GM12878 (cell line): ENCODE data around the gene THBS3. TPM values are rescaled to one million over a fixed set of nuclear protein-coding genes. Genes with fewer than 3 reads are reported as not detected.

Experiments
- ATAC-seq: fragments of 200-7000 bp; cut with Tn5 transposase; 3 replicates; pipeline ENCODE4 v1.9.1; 2020; ENCODE audit warnings: mild to moderate bottlenecking, moderate library complexity
- BruUV-seq: library from RNA; stranded (reverse); fragments of 400-500 nt; replicated peaks from 2 replicates; lab custom pipeline; 2021; lab: Mats Ljungman, UMichigan
- CTCF ChIA-PET: fragments of 300-600 bp; sonication (Branson Sonifier 250); formaldehyde crosslinking; extraction: SDS; loops from one replicate; lab custom pipeline; 2021; ENCODE audit warnings: inconsistent platforms; lab: Yijun Ruan, JAX
- POLR2A ChIA-PET: fragments of 350-600 bp; formaldehyde crosslinking; extraction: SDS; loops from one replicate; lab custom pipeline; 2021; ENCODE audit warnings: inconsistent platforms; lab: Charles Lee
- RAD21 ChIA-PET: fragments of 300-600 bp; sonication (Branson Sonifier 250); formaldehyde crosslinking; loops from one replicate; lab custom pipeline; 2023; ENCODE audit warnings: antibody characterized with exemption; ENCODE audit not compliant: unreplicated experiment; lab: Charles Lee
- SMC1A ChIA-PET: fragments of 300-600 bp; sonication (Branson Sonifier 250); formaldehyde crosslinking; loops from one replicate; lab custom pipeline; 2023; ENCODE audit not compliant: unreplicated experiment, uncharacterized antibody; lab: Charles Lee
- DNase-seq: peaks from one replicate; pipeline ENCODE4 v3.0.0-alpha.2; 2011; ENCODE audit warnings: low read depth, low spot score
- FAIRE-seq: peaks from 3 replicates; lab custom pipeline; 2011; peaks lifted over from hg19 to GRCh38; lab: Jason Lieb, UNC
- H2AFZ ChIP-seq: 2 replicates; pipeline ENCODE4 v1.6.0; 2011; ENCODE audit warnings: low read depth, low read length, control low read depth; ENCODE audit not compliant: control insufficient read depth
- H3K27ac ChIP-seq: 2 replicates; pipeline ENCODE4 v1.5.1; 2011; ENCODE audit warnings: control low read depth; ENCODE audit not compliant: control insufficient read depth, insufficient read depth
- H3K27me3 ChIP-seq, 2 experiments: replicated peaks in 1 of 2; 2 replicates each; pipeline versions ENCODE4 v1.6.0 to v1.6.1; 2011; ENCODE audit warnings: low read length in 1 of 2; ENCODE audit not compliant: control insufficient read depth in 2 of 2, insufficient read depth in 2 of 2
- H3K36me3 ChIP-seq, 2 experiments: 2 replicates each; pipeline ENCODE4 v1.5.1; 2011; ENCODE audit warnings: low read length in 1 of 2; ENCODE audit not compliant: control insufficient read depth in 2 of 2, insufficient read depth in 2 of 2
- H3K4me1 ChIP-seq: 2 replicates; pipeline ENCODE4 v1.6.1; 2011; ENCODE audit warnings: mild to moderate bottlenecking, low read length, moderate library complexity, mixed read lengths; ENCODE audit not compliant: control insufficient read depth, insufficient read depth
- H3K4me2 ChIP-seq: 2 replicates; pipeline ENCODE4 v1.6.0; 2011; ENCODE audit warnings: control low read depth; ENCODE audit not compliant: control insufficient read depth, insufficient read depth
- H3K4me3 ChIP-seq: fragments of 200-600 bp; sonication (generic); 2 replicates; pipeline ENCODE4 v1.5.1; 2016
- H3K79me2 ChIP-seq: 2 replicates; pipeline ENCODE4 v1.6.0; 2011; ENCODE audit warnings: low read length; ENCODE audit not compliant: control insufficient read depth, insufficient read depth
- H3K9ac ChIP-seq: 2 replicates; pipeline ENCODE4 v1.8.0; 2011; ENCODE audit warnings: low read length, control low read depth, mixed read lengths; ENCODE audit not compliant: control insufficient read depth, insufficient read depth
- H3K9me3 ChIP-seq: replicated peaks from 3 replicates; pipeline ENCODE4 v1.5.1; 2011; ENCODE audit warnings: mild to moderate bottlenecking, low read length; ENCODE audit not compliant: control insufficient read depth, insufficient read depth
- H4K20me1 ChIP-seq: 2 replicates; pipeline ENCODE4 v1.6.0; 2011; ENCODE audit not compliant: control insufficient read depth, insufficient read depth
- EP300 ChIP-seq, 2 experiments: fragments of 150-350 bp in 1 of 2; IDR thresholded peaks; 2 replicates each; pipeline ENCODE4 v1.6.1; 2011 to 2012; ENCODE audit warnings: low read depth in 2 of 2, low read length in 2 of 2, borderline replicate concordance in 1 of 2, improper control_type of control experiment in 1 of 2, inconsistent platforms in 1 of 2; ENCODE audit not compliant: control insufficient read depth in 1 of 2
- FOS ChIP-seq: IDR thresholded peaks from 3 replicates; pipeline ENCODE4 v1.6.1; 2011; ENCODE audit warnings: borderline replicate concordance; ENCODE audit not compliant: insufficient read length; ENCODE audit errors: extremely low read depth
- FOXK2 ChIP-seq: fragments of 450-650 bp; IDR thresholded peaks from 2 replicates; pipeline ENCODE4 v1.6.1; 2017; ENCODE audit warnings: mild to moderate bottlenecking, moderate library complexity
- GABPA ChIP-seq: IDR thresholded peaks from 2 replicates; pipeline ENCODE4 v1.6.1; 2014; ENCODE audit warnings: antibody characterized with exemption, low read depth, mild to moderate bottlenecking, inconsistent platforms
- IKZF2 ChIP-seq, 2 experiments: fragments of 450-650 bp; IDR thresholded peaks; 2 replicates each; pipeline ENCODE4 v1.6.1; 2017; ENCODE audit warnings: mild to moderate bottlenecking in 2 of 2, moderate library complexity in 2 of 2
- JUNB ChIP-seq: IDR thresholded peaks from 2 replicates; pipeline ENCODE4 v1.6.1; 2016; ENCODE audit warnings: antibody characterized with exemption, mild to moderate bottlenecking
- JUND ChIP-seq: IDR thresholded peaks from 2 replicates; pipeline ENCODE4 v1.6.1; 2012; ENCODE audit warnings: low read depth, mild to moderate bottlenecking, low read length, improper control_type of control experiment, moderate library complexity
- KAT2A ChIP-seq: conservative IDR thresholded peaks from 2 replicates; pipeline ENCODE4 v1.6.1; 2011; ENCODE audit warnings: low read depth, low read length; ENCODE audit not compliant: control insufficient read depth
- PBX3 ChIP-seq: IDR thresholded peaks from 2 replicates; pipeline ENCODE4 v1.6.1; 2011; ENCODE audit warnings: mild to moderate bottlenecking, low read depth, low read length, moderate library complexity; ENCODE audit not compliant: insufficient replicate concordance
- RAD21 ChIP-seq: IDR thresholded peaks from 2 replicates; pipeline ENCODE4 v1.6.1; 2011; ENCODE audit warnings: mild to moderate bottlenecking, low read depth, low read length, moderate library complexity; ENCODE audit not compliant: insufficient read depth
- RFX5 ChIP-seq: IDR thresholded peaks from 2 replicates; pipeline ENCODE4 v1.6.1; 2011; ENCODE audit warnings: low read depth, low read length, improper control_type of control experiment
- SIN3A ChIP-seq: IDR thresholded peaks from 2 replicates; pipeline ENCODE4 v1.6.1; 2012; ENCODE audit warnings: low read depth, low read length, improper control_type of control experiment
- SPI1 ChIP-seq: IDR thresholded peaks from 2 replicates; pipeline ENCODE4 v1.6.1; 2011; ENCODE audit warnings: low read depth, mild to moderate bottlenecking, low read length, moderate library complexity, borderline replicate concordance; ENCODE audit not compliant: insufficient read depth
- YBX1 ChIP-seq: fragments of 450-650 bp; IDR thresholded peaks from 2 replicates; pipeline ENCODE4 v1.6.1; 2016; ENCODE audit warnings: antibody characterized with exemption
- ZNF24 ChIP-seq: fragments of 450-650 bp; IDR thresholded peaks from 2 replicates; pipeline ENCODE4 v1.6.1; 2017; ENCODE audit warnings: antibody characterized with exemption, mild to moderate bottlenecking
- ZNF274 ChIP-seq: IDR thresholded peaks from one replicate; pipeline ENCODE4 v1.8.0; 2011; ENCODE audit not compliant: insufficient read length, insufficient read depth
- WGBS: methylation state at CpG from one replicate; pipeline ENCODE4 v1.1.6; 2016; ENCODE audit warnings: low lambda C conversion rate; ENCODE audit not compliant: insufficient replicate concordance, insufficient coverage; ENCODE audit errors: missing lambda C conversion rate; 5-methylcytosine and 5-hydroxymethylcytosine counted together
- in situ Hi-C: fragments of 300-500 bp; cut with MboI; formaldehyde crosslinking; loops from 9 replicates; pipeline ENCODE4 v1.14.3; 2018; ENCODE audit warnings: mixed read lengths
- intact Hi-C: fragments of 100-400 bp; cut with micrococcal nuclease; formaldehyde crosslinking; loops from one replicate; pipeline ENCODE4 v1.14.2; 2022; ENCODE audit not compliant: unreplicated experiment
- polyA plus RNA-seq, 11 experiments: library from polyadenylated mRNA; depleted of rRNA in 4 of 11; unstranded in 6 of 11; stranded (reverse) in 5 of 11; fragments of >200 nt; fragmentation: Nextera tagmentation in 4 of 11; fragmentation: Illumina TruSeq in 1 of 11; extraction: Ambion mirVana in 4 of 11; extraction: Trizol in 1 of 11; gene quantifications; 1 replicate in 1 of 11; 2 replicates in 10 of 11; pipeline versions ENCODE4 v1.2.1 to v1.2.3, GENCODE V29; 2011 to 2016; ENCODE audit warnings: inconsistent platforms in 2 of 11, missing spikeins in 2 of 11, low read depth in 1 of 11
- total RNA-seq, 4 experiments: library from RNA; depleted of rRNA in 3 of 4; stranded (reverse); fragments of >200 nt in 3 of 4; fragmentation: Illumina TruSeq in 1 of 4; extraction: Trizol in 1 of 4; gene quantifications; 2 replicates each; pipeline versions ENCODE4 v1.2.1 to v1.2.3, GENCODE V29; 2013 to 2021
- TF ChIP-seq, protein P1 (sequence below): fragments of 450-650 bp; IDR thresholded peaks from 2 replicates; pipeline ENCODE4 v1.6.1; 2016; ENCODE audit warnings: mild to moderate bottlenecking
- TF ChIP-seq, protein P2 (sequence below): fragments of 450-650 bp; IDR thresholded peaks from 2 replicates; pipeline ENCODE4 v1.6.1; 2014; ENCODE audit warnings: mild to moderate bottlenecking
- TF ChIP-seq, protein P3 (sequence below): fragments of 450-650 bp; IDR thresholded peaks from 2 replicates; pipeline ENCODE4 v1.6.1; 2017; ENCODE audit warnings: borderline replicate concordance

Gene THBS3
- total and polyA plus RNA-seq, 10 of the 15 experiments (the other 5 are each of a cell fraction or from before 2014, with no cell fraction given): 0.66 to 3.6 (median 2.0) TPM

- no peak for FAIRE-seq
- H3K27me3 ChIP-seq: no peaks in the 10 kb centered on the region; a peak in 1 of 4 replicates
- ChIA-PET RAD21 (no interaction called here), POLR2A (no interaction called here), SMC1A (no interaction called here), CTCF (interaction anchor here (0.7 to 2.9 kb wide), 3 partner anchors 9 to 29 kb away, joined by 3 to 12 read pairs (median 4); partner anchors contain the start of gene KRTCAP2)
- TF ChIP-seq IKZF2 (IDR thresholded peaks at IDR 0.05): no peak
- no peak for TF ChIP-seq RAD21
- no peak for TF ChIP-seq JUNB
- TF ChIP-seq ZNF24: no peak
- no peak for TF ChIP-seq SPI1
- no peak for TF ChIP-seq FOS
- no peak for TF ChIP-seq PBX3
- TF ChIP-seq, protein P1, sequence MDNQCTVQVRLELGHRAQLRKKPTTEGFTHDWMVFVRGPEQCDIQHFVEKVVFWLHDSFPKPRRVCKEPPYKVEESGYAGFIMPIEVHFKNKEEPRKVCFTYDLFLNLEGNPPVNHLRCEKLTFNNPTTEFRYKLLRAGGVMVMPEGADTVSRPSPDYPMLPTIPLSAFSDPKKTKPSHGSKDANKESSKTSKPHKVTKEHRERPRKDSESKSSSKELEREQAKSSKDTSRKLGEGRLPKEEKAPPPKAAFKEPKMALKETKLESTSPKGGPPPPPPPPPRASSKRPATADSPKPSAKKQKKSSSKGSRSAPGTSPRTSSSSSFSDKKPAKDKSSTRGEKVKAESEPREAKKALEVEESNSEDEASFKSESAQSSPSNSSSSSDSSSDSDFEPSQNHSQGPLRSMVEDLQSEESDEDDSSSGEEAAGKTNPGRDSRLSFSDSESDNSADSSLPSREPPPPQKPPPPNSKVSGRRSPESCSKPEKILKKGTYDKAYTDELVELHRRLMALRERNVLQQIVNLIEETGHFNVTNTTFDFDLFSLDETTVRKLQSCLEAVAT: no peak
- TF ChIP-seq JUND: no peak
- TF ChIP-seq RFX5: no peak
- TF ChIP-seq EP300 (IDR thresholded peaks at IDR 0.05; ENCODE audit: borderline replicate concordance in 1 of 2, control insufficient read depth in 1 of 2, low read depth in 2 of 2, low read length in 2 of 2): no peak
- TF ChIP-seq, protein P2, sequence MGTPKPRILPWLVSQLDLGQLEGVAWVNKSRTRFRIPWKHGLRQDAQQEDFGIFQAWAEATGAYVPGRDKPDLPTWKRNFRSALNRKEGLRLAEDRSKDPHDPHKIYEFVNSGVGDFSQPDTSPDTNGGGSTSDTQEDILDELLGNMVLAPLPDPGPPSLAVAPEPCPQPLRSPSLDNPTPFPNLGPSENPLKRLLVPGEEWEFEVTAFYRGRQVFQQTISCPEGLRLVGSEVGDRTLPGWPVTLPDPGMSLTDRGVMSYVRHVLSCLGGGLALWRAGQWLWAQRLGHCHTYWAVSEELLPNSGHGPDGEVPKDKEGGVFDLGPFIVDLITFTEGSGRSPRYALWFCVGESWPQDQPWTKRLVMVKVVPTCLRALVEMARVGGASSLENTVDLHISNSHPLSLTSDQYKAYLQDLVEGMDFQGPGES: no peak
- TF ChIP-seq FOXK2: no peak
- no peak for TF ChIP-seq SIN3A
- no peak for TF ChIP-seq GABPA
- no peak for TF ChIP-seq ZNF274
- no peak for TF ChIP-seq KAT2A
- TF ChIP-seq, protein P3, sequence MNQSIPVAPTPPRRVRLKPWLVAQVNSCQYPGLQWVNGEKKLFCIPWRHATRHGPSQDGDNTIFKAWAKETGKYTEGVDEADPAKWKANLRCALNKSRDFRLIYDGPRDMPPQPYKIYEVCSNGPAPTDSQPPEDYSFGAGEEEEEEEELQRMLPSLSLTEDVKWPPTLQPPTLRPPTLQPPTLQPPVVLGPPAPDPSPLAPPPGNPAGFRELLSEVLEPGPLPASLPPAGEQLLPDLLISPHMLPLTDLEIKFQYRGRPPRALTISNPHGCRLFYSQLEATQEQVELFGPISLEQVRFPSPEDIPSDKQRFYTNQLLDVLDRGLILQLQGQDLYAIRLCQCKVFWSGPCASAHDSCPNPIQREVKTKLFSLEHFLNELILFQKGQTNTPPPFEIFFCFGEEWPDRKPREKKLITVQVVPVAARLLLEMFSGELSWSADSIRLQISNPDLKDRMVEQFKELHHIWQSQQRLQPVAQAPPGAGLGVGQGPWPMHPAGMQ: no peak
- no peak for TF ChIP-seq YBX1
- no peaks in the 10 kb centered on the region for H3K79me2 ChIP-seq
- no TSS peak for BruUV-seq
- H3K4me3 ChIP-seq: no peak overlapping the region
- no peaks in the 10 kb centered on the region for H3K9me3 ChIP-seq
- H3K4me2 ChIP-seq: no peak overlapping the region
- ATAC-seq: no peak
- H4K20me1 ChIP-seq: no peaks in the 10 kb centered on the region
- peaks cover 4% of the 10 kb centered on the region for H3K4me1 ChIP-seq
- in situ Hi-C loops (no loop called here), intact Hi-C loops (no loop called here)
- no peak overlapping the region for H3K9ac ChIP-seq
- DNase-seq: no peak
- no peak overlapping the region for H3K27ac ChIP-seq
- 38% methylated on average over 7 of the region's 7 CpGs for WGBS
- H2AFZ ChIP-seq: no peak overlapping the region
- H3K36me3 ChIP-seq: no peaks in the 10 kb centered on the region
These were observed 5.5 kb downstream of the THBS3 start for GRCh38 chr1:155202198-155202597.
